Effector memory CD8-positive, alpha-beta T cell (primary cell): ENCODE data around the gene SLC1A2.

ENCODE experiments used
- ATAC-seq: fragments of 150-1000 bp; cut with Tn5 transposase; replicated peaks from 2 replicates; pipeline ENCODE4 v1.10.0; 2021; ENCODE audit warnings: mild to moderate bottlenecking, moderate library complexity
- DNase-seq, 3 experiments: peaks; one replicate each; pipeline ENCODE4 v3.0.0; 2021
- H3K27ac Mint-ChIP-seq, 2 donors: one replicate each; pipeline ENCODE4 v1.8.0; 2022; ENCODE audit warnings: mild to moderate bottlenecking in 2 of 2, mixed read lengths in 2 of 2, moderate library complexity in 2 of 2
- H3K27me3 Mint-ChIP-seq, 2 donors: one replicate each; pipeline ENCODE4 v1.8.0; 2022; ENCODE audit warnings: mixed read lengths in 2 of 2
- H3K36me3 Mint-ChIP-seq: one replicate; pipeline ENCODE4 v1.8.0; 2022; ENCODE audit warnings: mild to moderate bottlenecking, moderate library complexity, mixed read lengths; ENCODE audit not compliant: insufficient read depth
- H3K4me1 Mint-ChIP-seq, 2 donors: one replicate each; pipeline ENCODE4 v1.8.0; 2022; ENCODE audit warnings: low read depth in 2 of 2, mixed read lengths in 2 of 2
- H3K4me3 Mint-ChIP-seq, 2 donors: one replicate each; pipeline ENCODE4 v1.8.0; 2022; ENCODE audit warnings: mild to moderate bottlenecking in 2 of 2, mixed read lengths in 2 of 2, moderate library complexity in 2 of 2
- H3K9me3 Mint-ChIP-seq, 2 donors: one replicate each; pipeline ENCODE4 v1.8.0; 2022; ENCODE audit warnings: mixed read lengths in 2 of 2

Gene SLC1A2

GRCh38 chr11:35237860-35238715 lies 181.3 kb downstream of the SLC1A2 start:
- H3K4me1 Mint-ChIP-seq, result peaks cover 50 to 60% of the 10 kb centered on the region in 2 donors
- H3K27ac Mint-ChIP-seq, result peak overlapping the region; percentile 66 to 89

GRCh38 chr11:35237351-35237750 lies 182.0 kb downstream of the SLC1A2 start:
- H3K4me3 Mint-ChIP-seq, result peak overlapping the region in 1 of 2 donors; percentile 52

More at GRCh38 chr11:35237860-35238715, 181.3 kb downstream of the SLC1A2 start:
- peak; percentile 49 to 53 (median 52) for DNase-seq
- Mint-ChIP-seq H3K27me3 (no peaks in the 10 kb centered on the region), H3K36me3 (peaks cover 12% of the 10 kb centered on the region), H3K9me3 (peaks cover 0 to 17% of the 10 kb centered on the region in 2 donors), H3K4me3 (peak overlapping the region; percentile 52)
- ATAC-seq, result no peak

GRCh38 chr11:35236667-35237003 lies 182.7 kb downstream of the SLC1A2 start:
- Mint-ChIP-seq H3K9me3 (peaks cover 2 to 23% of the 10 kb centered on the region in 2 donors), H3K27ac (peak overlapping the region; percentile 84 to 89), H3K27me3 (no peaks in the 10 kb centered on the region), H3K4me1 (peaks cover 39 to 54% of the 10 kb centered on the region in 2 donors), H3K4me3 (peak overlapping the region; percentile 39 to 52), H3K36me3 (peaks cover 17% of the 10 kb centered on the region)
- ATAC-seq, result no peak
- DNase-seq, result no peak

More at GRCh38 chr11:35237351-35237750, 182.0 kb downstream of the SLC1A2 start:
- Mint-ChIP-seq H3K4me1 (peaks cover 43 to 57% of the 10 kb centered on the region in 2 donors), H3K27me3 (no peaks in the 10 kb centered on the region), H3K36me3 (peaks cover 17% of the 10 kb centered on the region), H3K9me3 (peaks cover 2 to 21% of the 10 kb centered on the region in 2 donors), H3K27ac (peak overlapping the region; percentile 84 to 89)
- DNase-seq, result no peak
- no peak for ATAC-seq

GRCh38 chr11:35235936-35236666 lies 183.3 kb downstream of the SLC1A2 start:
- peak; percentile 58 to 62 (median 61) for DNase-seq
- Mint-ChIP-seq H3K4me1 (peaks cover 36 to 54% of the 10 kb centered on the region in 2 donors), H3K4me3 (peak overlapping the region; percentile 39 to 52), H3K27me3 (no peaks in the 10 kb centered on the region), H3K9me3 (peaks cover 2 to 20% of the 10 kb centered on the region in 2 donors), H3K27ac (peak overlapping the region; percentile 84 to 89), H3K36me3 (peaks cover 20% of the 10 kb centered on the region)
- peak; percentile 93 for ATAC-seq

- DNase-seq (no peak), ATAC-seq (peak; percentile 31)
- H3K27ac Mint-ChIP-seq, result peak overlapping the region; percentile 84 to 89
- no peaks in the 10 kb centered on the region for H3K27me3 Mint-ChIP-seq
- H3K36me3 Mint-ChIP-seq, result peaks cover 26% of the 10 kb centered on the region
- H3K4me1 Mint-ChIP-seq, result peaks cover 35 to 54% of the 10 kb centered on the region in 2 donors
- peak overlapping the region in 1 of 2 donors; percentile 39 for H3K4me3 Mint-ChIP-seq
- H3K9me3 Mint-ChIP-seq, result peaks cover 2 to 17% of the 10 kb centered on the region in 2 donors
Observed at GRCh38 chr11:35235498-35235897, 183.9 kb downstream of the SLC1A2 start.

GRCh38 chr11:35235157-35235468 lies 184.2 kb downstream of the SLC1A2 start:
- H3K9me3 Mint-ChIP-seq, result peaks cover 2 to 17% of the 10 kb centered on the region in 2 donors
- peaks cover 36 to 57% of the 10 kb centered on the region in 2 donors for H3K4me1 Mint-ChIP-seq
- H3K27ac Mint-ChIP-seq, result peak overlapping the region; percentile 84 to 89
- peak overlapping the region in 1 of 2 donors; percentile 39 for H3K4me3 Mint-ChIP-seq
- H3K36me3 Mint-ChIP-seq, result peaks cover 30% of the 10 kb centered on the region
- no peak for DNase-seq
- ATAC-seq, result no peak
- H3K27me3 Mint-ChIP-seq, result no peaks in the 10 kb centered on the region

GRCh38 chr11:35234460-35235156 lies 184.8 kb downstream of the SLC1A2 start:
- Mint-ChIP-seq H3K4me3 (peak overlapping the region in 1 of 2 donors; percentile 39), H3K36me3 (peaks cover 31% of the 10 kb centered on the region), H3K27me3 (no peaks in the 10 kb centered on the region), H3K9me3 (peaks cover 2 to 17% of the 10 kb centered on the region in 2 donors), H3K4me1 (peaks cover 36 to 61% of the 10 kb centered on the region in 2 donors), H3K27ac (peak overlapping the region; percentile 84 to 89)
- DNase-seq, result no peak
- ATAC-seq, result no peak

- peaks cover 33 to 61% of the 10 kb centered on the region in 2 donors for H3K4me1 Mint-ChIP-seq
- H3K27ac Mint-ChIP-seq, result peak overlapping the region; percentile 76 to 79
- DNase-seq, result no peak
- H3K9me3 Mint-ChIP-seq, result peaks cover 2 to 17% of the 10 kb centered on the region in 2 donors
- no peaks in the 10 kb centered on the region for H3K27me3 Mint-ChIP-seq
- ATAC-seq, result no peak
- no peak overlapping the region for H3K4me3 Mint-ChIP-seq
- H3K36me3 Mint-ChIP-seq, result peaks cover 42% of the 10 kb centered on the region
Observed at GRCh38 chr11:35233518-35233917, 185.8 kb downstream of the SLC1A2 start.

GRCh38 chr11:35232891-35233330 lies 186.4 kb downstream of the SLC1A2 start:
- DNase-seq, result no peak
- Mint-ChIP-seq H3K36me3 (peaks cover 47% of the 10 kb centered on the region), H3K27ac (peak overlapping the region; percentile 76 to 79), H3K4me3 (no peak overlapping the region), H3K9me3 (peaks cover 2 to 17% of the 10 kb centered on the region in 2 donors), H3K4me1 (peaks cover 27 to 56% of the 10 kb centered on the region in 2 donors), H3K27me3 (no peaks in the 10 kb centered on the region)
- no peak for ATAC-seq

GRCh38 chr11:35231076-35231860 lies 188.1 kb downstream of the SLC1A2 start:
- peaks cover 62% of the 10 kb centered on the region for H3K36me3 Mint-ChIP-seq

GRCh38 chr11:35230388-35230787 lies 189.0 kb downstream of the SLC1A2 start:
- H3K4me1 Mint-ChIP-seq, result peaks cover 14 to 36% of the 10 kb centered on the region in 2 donors
- no peak for DNase-seq
- no peak overlapping the region for H3K4me3 Mint-ChIP-seq
- H3K36me3 Mint-ChIP-seq, result peaks cover 71% of the 10 kb centered on the region
- ATAC-seq, result no peak
- H3K27me3 Mint-ChIP-seq, result no peaks in the 10 kb centered on the region
- peaks cover 2 to 17% of the 10 kb centered on the region in 2 donors for H3K9me3 Mint-ChIP-seq
- H3K27ac Mint-ChIP-seq, result peak overlapping the region; percentile 79 to 84

More at GRCh38 chr11:35231076-35231860, 188.1 kb downstream of the SLC1A2 start:
- Mint-ChIP-seq H3K27me3 (no peaks in the 10 kb centered on the region), H3K27ac (peak overlapping the region; percentile 79 to 84), H3K4me1 (peaks cover 21 to 41% of the 10 kb centered on the region in 2 donors), H3K9me3 (peaks cover 2 to 17% of the 10 kb centered on the region in 2 donors), H3K4me3 (no peak overlapping the region)
- DNase-seq (no peak), ATAC-seq (no peak)

GRCh38 chr11:35228328-35228725 lies 191.0 kb downstream of the SLC1A2 start:
- no peak for ATAC-seq
- no peak for DNase-seq
- Mint-ChIP-seq H3K27me3 (no peaks in the 10 kb centered on the region), H3K4me3 (no peak overlapping the region), H3K27ac (no peak overlapping the region), H3K36me3 (peaks cover 84% of the 10 kb centered on the region), H3K9me3 (peaks cover 2 to 7% of the 10 kb centered on the region in 2 donors), H3K4me1 (peaks cover 6 to 18% of the 10 kb centered on the region in 2 donors)
